IPS DF 6.9 (cell line): ENCODE data around the gene PRG2.
"Not testable (repeated sequence)": the region's sequence is repeated elsewhere in the genome, so short reads cannot be mapped to it uniquely, and the experiment has no call there.

Experiments used
- DNase-seq: peaks from one replicate; pipeline ENCODE4 v3.0.0-alpha.2; 2013; ENCODE audit warnings: low read depth, low spot score
- H3K27ac ChIP-seq: one replicate; pipeline ENCODE4 v1.5.1; 2013; ENCODE audit warnings: low read length, control low read depth
- H3K27me3 ChIP-seq: 2 replicates; pipeline ENCODE4 v1.6.1; 2013; ENCODE audit warnings: mild to moderate bottlenecking, low read length; ENCODE audit not compliant: control insufficient read depth, insufficient read depth
- H3K36me3 ChIP-seq: 2 replicates; pipeline ENCODE4 v1.6.1; 2013; ENCODE audit warnings: low read length; ENCODE audit not compliant: control insufficient read depth, insufficient read depth
- H3K4me1 ChIP-seq: 2 replicates; pipeline ENCODE4 v1.6.1; 2013; ENCODE audit warnings: low read length; ENCODE audit not compliant: control insufficient read depth, insufficient read depth
- H3K4me3 ChIP-seq: 2 replicates; pipeline ENCODE4 v1.5.1; 2013; ENCODE audit warnings: mild to moderate bottlenecking, low read length
- H3K9me3 ChIP-seq: 2 replicates; pipeline ENCODE4 v1.6.1; 2013; ENCODE audit warnings: low read length, inconsistent platforms; ENCODE audit not compliant: control insufficient read depth, insufficient read depth
- WGBS: extraction: QIAGEN DNeasy Blood & Tissue Kit; methylation state at CpG from one replicate; pipeline ENCODE4 v1.1.7; 2013; ENCODE audit warnings: mixed read lengths, missing lambda C conversion rate; ENCODE audit not compliant: insufficient read length, insufficient coverage; 5-methylcytosine and 5-hydroxymethylcytosine counted together

PRG2 gene

DNA sequence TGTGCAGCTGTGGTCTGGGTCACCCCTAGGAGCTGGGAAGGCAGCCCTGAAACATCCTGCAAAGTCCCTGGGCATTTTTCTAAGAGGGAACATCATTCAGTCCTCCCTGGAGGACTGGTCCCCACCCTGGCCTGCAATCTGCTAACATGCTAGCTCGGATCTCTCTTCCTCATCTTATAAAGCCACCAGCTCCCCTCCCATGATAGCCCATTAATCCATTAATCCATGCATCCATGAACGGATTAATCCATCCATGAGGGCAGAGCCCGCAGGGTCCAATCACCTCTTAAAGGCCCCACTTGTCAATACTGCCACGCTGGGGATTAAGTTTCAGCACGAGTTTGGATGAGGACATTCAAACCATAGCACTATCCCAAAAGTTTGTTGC is 21.6 kb downstream of the PRG2 start:
- no peak for DNase-seq
- H3K4me3 ChIP-seq: no peak overlapping the region
- H3K36me3 ChIP-seq: no peaks in the 10 kb centered on the region
- no peaks in the 10 kb centered on the region for H3K27me3 ChIP-seq
- no CpG with 5 or more reads among the region's 5 CpGs for WGBS
- H3K27ac ChIP-seq: no peak overlapping the region
- H3K9me3 ChIP-seq: no peaks in the 10 kb centered on the region
- peaks cover 7% of the 10 kb centered on the region; the same call in 1 of the 2 replicates for H3K4me1 ChIP-seq

DNA sequence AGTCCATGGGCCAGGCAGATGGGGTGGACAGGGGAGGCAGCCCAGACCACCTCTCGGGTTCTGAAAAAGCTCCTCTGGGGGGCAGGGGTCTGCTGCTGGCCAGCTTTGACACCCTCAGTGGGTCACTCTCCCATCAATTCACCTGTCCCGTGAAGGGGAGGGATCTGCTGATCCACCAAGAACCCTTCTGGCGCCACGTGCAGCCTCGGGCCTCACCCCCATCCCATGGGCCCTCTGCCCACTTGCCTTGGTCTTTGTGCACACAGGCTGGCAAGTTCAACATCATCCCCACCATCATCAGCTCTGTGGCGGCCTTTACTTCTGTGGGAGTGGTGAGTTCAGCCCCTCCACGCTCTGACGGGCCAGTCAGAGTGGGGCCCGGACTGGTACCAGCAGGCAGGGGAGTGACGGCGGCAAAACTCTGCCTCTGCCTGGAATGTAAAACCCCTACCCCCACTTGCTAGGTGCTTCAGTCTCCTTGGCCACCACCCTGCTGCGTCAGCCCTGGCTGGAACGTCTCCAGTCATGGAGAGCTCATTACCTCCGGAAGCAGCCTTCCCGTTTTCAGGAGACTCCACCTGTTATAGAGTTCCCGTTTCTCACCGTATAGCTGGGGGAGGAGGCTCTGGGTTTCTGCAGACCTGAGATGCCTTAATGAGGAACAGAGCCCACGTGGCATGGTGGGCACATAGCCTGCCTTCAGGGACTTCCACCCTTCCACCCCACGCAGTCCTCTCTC is 22.2 kb downstream of the PRG2 start:
- no peak overlapping the region for H3K4me3 ChIP-seq
- no CpG with 5 or more reads among the region's 19 CpGs for WGBS
- no peak for DNase-seq
- no peaks in the 10 kb centered on the region for H3K27me3 ChIP-seq
- H3K9me3 ChIP-seq: no peaks in the 10 kb centered on the region
- H3K36me3 ChIP-seq: no peaks in the 10 kb centered on the region
- H3K4me1 ChIP-seq: peaks cover 7% of the 10 kb centered on the region; the same call in 1 of the 2 replicates
- no peak overlapping the region for H3K27ac ChIP-seq

DNA sequence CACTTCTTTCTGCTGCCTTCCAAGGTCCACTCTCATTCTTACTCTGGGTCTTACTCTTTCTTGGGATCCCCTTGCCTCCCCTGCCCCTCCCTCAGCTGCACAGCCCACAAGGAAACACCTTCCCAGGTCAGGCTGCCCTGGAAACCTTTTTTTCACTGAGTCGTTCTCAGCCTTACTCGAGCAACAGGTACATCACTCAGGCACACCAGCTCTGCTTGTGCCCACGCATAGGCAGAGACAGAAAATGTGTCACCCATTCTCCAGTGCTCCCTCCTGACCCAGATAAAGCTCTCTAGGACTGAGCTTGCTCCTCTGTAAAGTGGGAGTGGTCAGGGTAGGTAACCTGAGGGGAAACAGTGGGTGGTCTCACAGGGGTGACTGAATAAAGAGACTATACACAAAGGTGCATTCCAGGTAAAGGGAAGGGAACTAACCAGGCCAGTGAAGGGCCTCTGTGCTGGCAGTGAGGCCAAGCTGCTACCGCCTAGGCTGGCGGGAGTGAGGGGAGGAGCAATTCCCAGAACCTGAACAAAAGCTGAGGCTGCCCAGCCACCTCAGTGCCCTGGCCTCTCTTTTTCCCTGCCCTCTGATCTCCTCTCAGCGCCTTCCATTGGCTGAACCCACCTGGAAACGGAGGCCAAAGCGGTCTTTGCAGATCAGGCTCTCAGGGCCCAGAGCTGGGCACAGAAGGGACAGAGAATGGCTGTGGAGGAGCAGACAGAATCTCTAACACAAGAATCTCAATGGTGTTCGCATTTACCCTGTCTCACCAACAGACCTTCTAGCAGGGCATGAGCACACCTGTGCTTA is 25.4 kb downstream of the PRG2 start:
- no peak overlapping the region for H3K4me3 ChIP-seq
- DNase-seq: no peak
- no peaks in the 10 kb centered on the region for H3K36me3 ChIP-seq
- peaks cover 7% of the 10 kb centered on the region; the same call in 1 of the 2 replicates for H3K4me1 ChIP-seq
- H3K9me3 ChIP-seq: no peaks in the 10 kb centered on the region
- no CpG with 5 or more reads among the region's 9 CpGs for WGBS
- H3K27me3 ChIP-seq: no peaks in the 10 kb centered on the region
- H3K27ac ChIP-seq: no peak overlapping the region

DNA sequence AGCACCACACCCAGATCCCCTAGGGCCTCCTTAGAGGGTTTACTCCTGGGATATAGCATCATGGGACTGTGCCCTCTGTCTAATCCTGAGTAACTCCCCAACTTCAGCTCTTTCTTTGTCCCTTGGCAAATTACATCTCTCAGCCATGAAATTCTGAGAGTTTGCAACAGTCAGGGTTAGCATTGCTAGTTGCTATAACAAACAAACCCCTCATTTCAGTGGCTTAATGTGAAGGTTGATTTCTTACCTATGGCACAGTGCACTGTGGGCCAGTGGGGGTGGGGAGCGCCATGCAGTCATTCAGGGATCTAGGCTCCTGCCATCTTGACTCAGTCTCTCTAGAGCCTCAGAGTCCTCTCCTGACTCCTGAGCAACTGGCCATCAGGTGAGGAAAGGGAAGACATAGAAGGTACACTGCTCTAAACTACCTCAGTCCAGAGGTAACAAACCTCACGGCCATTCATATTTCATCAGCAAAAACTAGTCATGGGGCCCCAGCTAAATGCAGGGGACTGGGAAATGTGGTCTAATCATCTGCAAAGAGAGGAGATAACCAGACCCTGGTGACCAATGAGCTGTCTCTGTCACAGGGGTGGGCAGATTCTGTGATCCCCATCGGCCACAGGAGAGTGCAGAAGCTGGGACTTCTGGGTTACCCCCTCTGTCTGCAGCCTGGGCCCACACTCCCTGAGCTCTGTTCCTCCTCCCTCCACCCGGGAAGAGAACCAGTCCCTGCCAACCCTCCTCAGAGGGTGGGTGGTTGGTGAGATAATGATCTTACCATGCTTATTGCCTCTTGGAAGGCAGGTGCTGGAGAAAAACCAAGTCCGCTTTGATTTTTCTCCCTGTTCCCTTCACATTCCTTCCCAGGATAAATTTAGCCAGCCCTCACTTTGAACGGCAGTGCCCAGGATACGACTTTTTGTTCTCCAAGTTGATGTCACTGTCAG is 27.0 kb downstream of the PRG2 start:
- Histone ChIP-seq H3K4me3 (no peak overlapping the region), H3K4me1 (peaks cover 8% of the 10 kb centered on the region; the same call in 1 of the 2 replicates), H3K9me3 (no peaks in the 10 kb centered on the region), H3K27ac (no peak overlapping the region), H3K27me3 (no peaks in the 10 kb centered on the region), H3K36me3 (no peaks in the 10 kb centered on the region)
- WGBS: no CpG with 5 or more reads among the region's 7 CpGs
- DNase-seq: no peak

DNA sequence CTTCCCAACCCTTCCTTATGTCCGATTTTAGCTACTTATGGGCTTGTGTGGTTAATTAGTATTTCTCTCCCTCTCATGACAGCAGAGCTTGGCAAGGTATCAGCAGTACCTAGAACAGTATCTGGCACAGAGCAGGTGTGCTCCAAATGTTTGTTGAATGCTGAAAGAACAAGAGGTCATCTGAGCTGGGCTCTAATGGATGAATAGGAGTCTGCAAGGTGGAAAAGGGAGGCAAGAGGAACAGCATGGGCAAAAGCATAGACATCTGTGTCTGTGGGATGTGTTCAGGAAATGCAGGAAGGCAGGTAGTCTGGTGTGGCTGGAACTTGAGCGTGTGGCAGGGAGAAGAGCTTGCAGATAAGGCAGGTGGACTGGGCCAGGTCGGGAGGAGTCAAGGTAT is 28.5 kb downstream of the PRG2 start:
- Histone ChIP-seq H3K9me3 (no peaks in the 10 kb centered on the region), H3K4me3 (no peak overlapping the region), H3K4me1 (peaks cover 8% of the 10 kb centered on the region; the same call in 1 of the 2 replicates), H3K27ac (no peak overlapping the region), H3K36me3 (no peaks in the 10 kb centered on the region), H3K27me3 (no peaks in the 10 kb centered on the region)
- no peak for DNase-seq
- WGBS: no CpG with 5 or more reads among the region's 3 CpGs

DNA sequence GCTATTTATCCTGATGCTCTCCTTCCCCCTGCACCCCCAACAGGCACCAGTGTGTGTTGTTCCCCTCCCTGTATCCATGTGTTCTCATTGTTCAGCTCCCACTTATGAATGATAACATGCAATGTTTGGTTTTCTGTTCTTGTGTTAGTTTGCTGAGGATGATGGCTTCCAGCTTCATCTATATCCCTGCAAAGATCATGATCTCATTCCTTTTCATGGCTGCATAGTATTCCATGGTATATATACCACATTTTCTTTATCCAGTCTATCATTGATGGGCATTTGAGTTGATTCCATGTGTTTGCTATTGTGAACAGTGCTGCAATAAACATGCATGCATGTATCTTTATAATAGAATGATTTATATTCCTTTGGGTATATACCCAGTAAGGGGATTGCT is 29.0 kb downstream of the PRG2 start:
- not testable (repeated sequence) for DNase-seq, H3K27ac ChIP-seq, H3K9me3 ChIP-seq, H3K4me3 ChIP-seq, H3K4me1 ChIP-seq, H3K27me3 ChIP-seq, H3K36me3 ChIP-seq

DNA sequence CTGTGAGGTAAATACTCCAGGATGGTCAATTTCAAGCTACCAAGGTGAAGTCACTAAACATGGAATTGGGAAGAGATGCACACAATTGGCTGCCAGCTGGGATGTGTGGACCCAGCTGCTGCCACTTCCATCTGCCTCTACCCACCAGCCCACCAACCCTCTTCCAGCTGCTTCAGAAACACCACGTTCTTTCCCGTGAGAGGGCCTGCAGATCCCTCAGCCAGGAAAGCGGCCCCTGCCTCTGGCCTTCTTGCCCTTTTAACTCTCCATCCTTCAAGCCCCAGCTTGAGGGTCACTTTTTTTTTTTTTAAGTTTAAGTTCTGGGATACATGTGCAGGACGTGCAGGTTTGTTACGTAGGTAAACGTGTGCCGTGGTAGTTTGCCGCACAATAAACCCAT is 29.5 kb downstream of the PRG2 start:
- no peak overlapping the region for H3K27ac ChIP-seq
- H3K9me3 ChIP-seq: no peaks in the 10 kb centered on the region
- H3K27me3 ChIP-seq: no peaks in the 10 kb centered on the region
- peaks cover 8% of the 10 kb centered on the region; the same call in 1 of the 2 replicates for H3K4me1 ChIP-seq
- H3K36me3 ChIP-seq: no peaks in the 10 kb centered on the region
- no peak for DNase-seq
- no peak overlapping the region for H3K4me3 ChIP-seq
- no CpG with 5 or more reads among the region's 8 CpGs for WGBS

DNA sequence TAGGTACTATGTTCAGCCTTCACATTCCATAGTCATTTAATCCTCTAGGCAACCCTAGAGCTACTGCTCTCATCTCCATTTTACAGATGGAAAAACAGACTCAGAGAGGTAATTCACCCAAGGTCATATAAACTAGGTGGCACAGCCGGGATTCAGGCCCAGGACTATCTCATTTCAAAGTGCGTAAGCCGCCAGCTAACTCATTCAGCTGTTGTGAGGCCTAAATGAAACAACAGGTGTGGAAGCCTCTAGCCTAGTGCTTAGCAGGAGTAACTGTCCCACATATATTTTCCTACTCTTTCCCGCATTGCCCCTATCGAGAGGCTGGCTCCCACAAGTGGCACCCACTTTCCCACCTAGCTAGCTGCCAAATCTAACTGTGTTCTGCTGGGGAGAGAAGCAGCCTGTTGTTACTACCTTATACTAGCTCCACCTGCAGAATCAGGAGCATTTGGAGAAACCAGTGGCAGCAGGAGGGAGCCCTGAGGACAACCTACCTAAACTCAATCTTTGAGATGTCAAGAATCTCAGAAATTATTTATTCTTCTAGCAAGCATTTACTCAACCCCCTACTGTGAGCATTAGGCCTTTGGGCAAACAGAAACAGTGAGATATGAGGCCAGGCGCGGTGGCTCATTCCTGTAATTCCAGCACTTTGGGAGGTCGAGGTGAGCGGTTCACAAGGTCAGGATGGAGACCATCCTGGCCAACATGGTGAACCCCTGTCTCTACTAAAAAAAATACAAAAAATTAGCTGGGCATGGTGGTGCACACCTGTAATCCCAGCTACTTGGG is 30.4 kb downstream of the PRG2 start:
- DNase-seq: no peak
- no peaks in the 10 kb centered on the region for H3K27me3 ChIP-seq
- no peak overlapping the region for H3K27ac ChIP-seq
- no peaks in the 10 kb centered on the region for H3K36me3 ChIP-seq
- H3K4me3 ChIP-seq: no peak overlapping the region
- H3K4me1 ChIP-seq: 0 out of 2 replicates have a peak, but pooled peaks cover 4% of the 10 kb centered on the region
- H3K9me3 ChIP-seq: no peaks in the 10 kb centered on the region
- WGBS: no CpG with 5 or more reads among the region's 9 CpGs

DNA sequence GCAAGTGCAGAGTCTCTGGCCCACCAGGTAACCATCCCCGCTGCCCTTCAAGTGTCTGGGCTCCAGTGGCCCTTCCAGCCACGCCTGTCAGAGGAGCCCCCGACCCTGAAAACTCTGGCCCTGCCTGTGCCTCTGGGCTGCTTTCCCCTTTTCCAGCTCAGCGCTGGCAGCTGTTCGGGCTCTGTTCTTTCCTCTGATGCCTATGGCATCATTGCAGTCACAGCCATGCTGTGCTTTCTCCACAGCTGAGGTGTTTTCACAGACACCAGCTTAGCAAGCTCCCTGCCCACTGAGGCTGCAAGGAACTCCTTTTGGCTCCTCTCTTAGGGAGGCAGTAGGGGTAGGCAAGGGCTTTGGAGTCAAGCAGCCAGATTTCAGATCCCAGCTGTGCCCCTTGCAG is 31.1 kb downstream of the PRG2 start:
- DNase-seq: no peak
- no peak overlapping the region for H3K27ac ChIP-seq
- H3K27me3 ChIP-seq: no peaks in the 10 kb centered on the region
- no CpG with 5 or more reads among the region's 5 CpGs for WGBS
- H3K9me3 ChIP-seq: no peaks in the 10 kb centered on the region
- no peak overlapping the region for H3K4me3 ChIP-seq
- 0 out of 2 replicates have a peak, but pooled peaks cover 1% of the 10 kb centered on the region for H3K4me1 ChIP-seq
- no peaks in the 10 kb centered on the region for H3K36me3 ChIP-seq
